ENCODE data around the gene CALM1. TPM values are rescaled to one million over a fixed set of nuclear protein-coding genes. Genes with fewer than 3 reads are reported as not detected.
A peak's percentile ranks its signal among the peaks of the same experiment; 100 is the strongest.

CALM1 gene
- total RNA-seq, 6 experiments from 2014 or later: 143 to 207 (median 161) TPM

- TF ChIP-seq POLR2A (IDR thresholded peaks at IDR 0.05) (peak; percentile 31), CTCF (IDR thresholded peaks at IDR 0.05) (no peak)
- 12% methylated on average over 9 of the region's 13 CpGs for WGBS (ENCODE audit: insufficient coverage, low coverage, low lambda C conversion rate, missing lambda C conversion rate)
- intact Hi-C loops (cut with DNase I): no loop called here
- Histone ChIP-seq H3K36me3 (no peaks in the 10 kb centered on the region), H3K27me3 (no peaks in the 10 kb centered on the region), H3K27ac (peak overlapping the region; percentile 98 to 100 (median 99)), H3K9me3 (no peaks in the 10 kb centered on the region), H3K4me3 (peak overlapping the region; percentile 48 to 64 (median 63)), H3K4me1 (peaks cover 0 to 19% (median 10%) of the 10 kb centered on the region in 4 donors)
- DNase-seq: peak; percentile 87 to 97 (median 95)
- peak; percentile 51 to 72 (median 58) for ATAC-seq
These were observed 14.8 kb upstream of the CALM1 start for GRCh38 chr14:90381999-90382451.

- no peak for TF ChIP-seq POLR2A (IDR thresholded peaks at IDR 0.05)
- TF ChIP-seq CTCF (IDR thresholded peaks at IDR 0.05): no peak
- ATAC-seq: peak; percentile 21 to 43 (median 36)
These were observed 14.2 kb upstream of the CALM1 start for GRCh38 chr14:90382491-90383125.

GRCh38 chr14:90383126-90383730, 13.6 kb upstream of the CALM1 start:
- peak; percentile 88 to 92 (median 88) for ATAC-seq
- H3K27me3 ChIP-seq: no peaks in the 10 kb centered on the region
- H3K27ac ChIP-seq: peak overlapping the region; percentile 98 to 100 (median 99)
- peak; percentile 99 to 100 (median 100) for DNase-seq
- H3K4me3 ChIP-seq: peak overlapping the region; percentile 48 to 64 (median 63)
- H3K36me3 ChIP-seq: no peaks in the 10 kb centered on the region
- peaks cover 0 to 19% (median 10%) of the 10 kb centered on the region in 4 donors for H3K4me1 ChIP-seq
- 0% methylated on average over 23 of the region's 62 CpGs for WGBS (ENCODE audit: insufficient coverage, low coverage, low lambda C conversion rate, missing lambda C conversion rate)
- no peaks in the 10 kb centered on the region for H3K9me3 ChIP-seq
- intact Hi-C loops (cut with DNase I): no loop called here
- peak in 2 of 4 donors; percentile 13 to 19 for TF ChIP-seq CTCF (IDR thresholded peaks at IDR 0.05)
- peak; percentile 97 for TF ChIP-seq POLR2A (IDR thresholded peaks at IDR 0.05)

More at GRCh38 chr14:90382491-90383125, 14.2 kb upstream of the CALM1 start:
- peak overlapping the region; percentile 98 to 100 (median 99) for H3K27ac ChIP-seq
- 0% methylated on average over 20 of the region's 34 CpGs for WGBS (ENCODE audit: insufficient coverage, low coverage, low lambda C conversion rate, missing lambda C conversion rate)
- H3K4me3 ChIP-seq: peak overlapping the region; percentile 48 to 64 (median 63)
- H3K27me3 ChIP-seq: no peaks in the 10 kb centered on the region
- intact Hi-C loops (cut with DNase I): no loop called here
- no peaks in the 10 kb centered on the region for H3K36me3 ChIP-seq
- peak; percentile 60 to 77 (median 70) for DNase-seq
- H3K4me1 ChIP-seq: peaks cover 0 to 19% (median 10%) of the 10 kb centered on the region in 4 donors
- no peaks in the 10 kb centered on the region for H3K9me3 ChIP-seq

- H3K27ac ChIP-seq: peak overlapping the region; percentile 95 to 100 (median 99)
- H3K4me3 ChIP-seq: peak overlapping the region; percentile 43 to 64 (median 63)
- TF ChIP-seq POLR2A (IDR thresholded peaks at IDR 0.05): no peak
- no peak for TF ChIP-seq CTCF (IDR thresholded peaks at IDR 0.05)
- intact Hi-C loops (cut with DNase I): no loop called here
- H3K4me1 ChIP-seq: peaks cover 0 to 19% (median 10%) of the 10 kb centered on the region in 4 donors
- WGBS (ENCODE audit: insufficient coverage, low coverage, low lambda C conversion rate, missing lambda C conversion rate): under 1% methylated on average over 28 of the region's 37 CpGs
- no peaks in the 10 kb centered on the region for H3K36me3 ChIP-seq
- DNase-seq (peak; percentile 65 to 72 (median 70)), ATAC-seq (peak; percentile 28 to 42 (median 36))
- H3K27me3 ChIP-seq: no peaks in the 10 kb centered on the region
- H3K9me3 ChIP-seq: no peaks in the 10 kb centered on the region
These were observed 12.9 kb upstream of the CALM1 start for GRCh38 chr14:90383731-90384542.
